HG02943 (cell line): ENCODE results near the gene NCKIPSD.
A peak's percentile ranks its signal among the peaks of the same experiment; 100 is the strongest.

ENCODE experiments used
- ATAC-seq: cut with Tn5 transposase; IDR thresholded peaks from one replicate; pipeline ENCODE4 v1.9.1; 2021; ENCODE audit warnings: mild to moderate bottlenecking, low read depth, moderate library complexity; ENCODE audit not compliant: unreplicated experiment

Gene NCKIPSD

DNA sequence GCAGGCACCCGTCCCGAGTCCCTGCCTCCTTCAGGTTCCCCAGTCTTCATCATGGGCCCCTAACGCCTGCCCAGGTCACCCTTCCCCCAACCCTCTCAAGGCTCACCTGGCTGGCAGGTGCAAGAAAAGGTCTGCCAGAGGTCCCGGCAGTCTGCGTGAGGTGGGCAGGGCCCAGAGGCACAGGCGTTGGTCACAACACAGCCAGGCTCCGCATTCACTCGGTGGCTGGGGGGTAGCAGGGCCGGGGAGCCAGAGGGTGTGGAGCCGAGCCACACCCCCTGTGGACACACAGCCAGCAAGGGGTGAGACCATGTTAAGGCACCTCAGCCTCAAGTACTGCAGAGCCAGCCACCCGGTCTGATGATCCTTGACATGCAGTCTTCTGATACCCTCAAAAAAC lies 33.9 kb downstream of the NCKIPSD start:
- no peak for ATAC-seq

DNA sequence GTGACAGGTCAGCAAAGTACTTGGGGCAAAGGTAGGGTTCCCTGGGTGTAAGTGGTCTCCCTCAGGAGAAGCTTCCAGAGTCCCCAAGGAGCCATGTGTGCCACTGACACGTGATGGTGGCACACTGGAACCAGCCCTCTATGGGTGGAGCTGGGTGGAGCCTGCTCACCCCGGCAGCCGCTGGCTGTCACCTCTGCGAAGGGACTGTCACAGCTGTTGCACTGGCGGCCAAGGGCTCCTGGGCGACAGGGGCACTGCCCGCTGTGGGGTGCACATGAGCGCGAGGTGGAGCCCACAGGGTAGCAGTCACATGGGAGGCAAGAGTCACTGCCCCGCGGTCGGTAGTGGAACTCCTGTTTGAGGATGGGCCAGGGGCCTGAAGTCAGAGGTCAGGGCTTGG lies 35.0 kb downstream of the NCKIPSD start:
- ATAC-seq = no peak

DNA sequence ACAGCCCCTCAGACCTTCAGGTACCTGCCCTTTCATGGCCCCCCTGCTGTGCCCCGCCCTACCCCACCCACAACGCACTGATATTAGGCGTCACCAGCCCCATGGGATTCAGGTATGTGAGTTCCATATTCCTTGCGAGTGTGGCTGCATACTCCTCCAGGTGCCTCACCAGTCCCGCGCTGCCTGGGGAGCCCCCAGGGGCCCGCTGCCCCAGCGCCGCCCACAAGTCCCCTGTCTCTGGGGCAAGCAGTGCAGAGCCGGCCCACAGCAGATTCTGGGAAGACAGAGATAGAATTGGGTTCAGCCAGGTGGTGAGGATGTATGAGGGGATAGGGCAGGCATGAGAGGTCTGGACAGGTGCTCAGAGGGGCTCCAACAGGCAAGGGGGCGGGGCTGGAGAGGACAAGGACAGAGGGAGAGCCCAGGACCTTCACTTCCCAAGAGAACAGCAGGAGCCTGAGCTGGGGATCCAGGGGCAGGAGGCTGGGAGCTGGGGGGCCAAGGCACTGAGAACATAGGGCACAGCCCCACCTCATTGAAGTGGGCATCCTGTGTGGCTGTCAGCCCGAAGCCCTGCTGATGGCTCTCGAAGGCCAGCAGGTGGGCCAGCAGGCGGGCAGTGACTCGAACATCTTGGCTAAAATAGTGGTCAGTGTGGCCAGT lies 37.4 kb downstream of the NCKIPSD start:
- ATAC-seq = no peak

DNA sequence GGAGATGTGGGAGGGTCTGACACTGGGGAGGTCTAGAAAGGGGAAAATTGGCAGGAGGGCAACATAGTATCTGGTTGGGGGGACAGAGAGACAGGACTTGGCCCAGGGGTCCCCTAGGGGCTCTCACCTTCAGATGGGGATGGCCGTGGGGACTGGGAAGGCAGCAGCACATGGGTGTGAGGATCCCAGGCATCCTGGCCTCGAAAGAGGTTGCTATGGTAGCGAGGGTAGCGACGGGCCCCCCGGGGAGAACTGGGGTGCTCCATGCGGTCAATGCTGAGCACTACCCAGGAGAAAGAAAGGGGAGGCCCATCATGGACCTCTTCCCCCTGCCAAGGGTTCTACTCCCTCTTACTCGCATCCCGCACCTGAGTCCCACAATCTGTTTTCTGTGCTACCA lies 38.0 kb downstream of the NCKIPSD start:
- ATAC-seq = no peak

DNA sequence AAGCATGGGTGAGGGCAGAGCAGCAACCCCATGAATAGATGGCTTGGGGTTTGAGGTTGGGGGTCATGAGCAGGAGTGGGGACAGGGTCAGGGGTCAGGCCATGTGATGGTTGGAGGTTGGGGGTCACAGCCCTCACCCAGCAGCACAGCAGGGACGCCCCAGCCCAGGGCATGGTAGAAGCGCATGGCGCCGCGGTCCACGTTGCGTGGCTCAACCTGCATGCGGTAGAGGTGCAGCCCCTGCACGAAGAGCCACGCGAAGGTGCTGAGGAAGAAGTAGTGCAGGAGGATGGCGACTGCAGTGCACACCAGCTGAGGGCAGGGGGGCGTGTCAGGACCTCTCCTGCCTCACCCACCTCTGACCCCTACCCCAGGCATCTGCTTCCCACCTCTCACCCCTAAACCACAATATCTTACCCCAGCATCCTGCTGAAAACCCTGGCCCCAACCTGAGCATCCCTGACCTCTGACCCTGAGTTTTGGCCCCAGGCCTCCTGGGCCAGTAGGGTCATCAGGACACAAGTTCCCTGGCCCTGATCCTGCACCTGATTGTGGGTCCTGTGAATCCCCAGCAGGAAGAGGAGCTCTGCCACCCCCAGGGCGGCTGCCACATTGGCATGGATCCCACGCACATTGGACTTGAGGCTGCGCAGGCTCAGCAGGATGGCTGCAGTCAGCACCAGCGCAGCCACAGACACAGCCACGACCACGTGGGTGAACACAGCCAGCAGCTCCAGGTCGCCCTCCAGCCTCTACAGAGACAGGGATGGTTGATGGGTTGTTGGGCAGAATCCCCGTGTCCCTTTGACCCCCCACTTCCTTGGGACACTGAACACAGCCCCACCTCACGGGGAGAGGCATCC lies 40.6 kb downstream of the NCKIPSD start:
- ATAC-seq = no peak

DNA sequence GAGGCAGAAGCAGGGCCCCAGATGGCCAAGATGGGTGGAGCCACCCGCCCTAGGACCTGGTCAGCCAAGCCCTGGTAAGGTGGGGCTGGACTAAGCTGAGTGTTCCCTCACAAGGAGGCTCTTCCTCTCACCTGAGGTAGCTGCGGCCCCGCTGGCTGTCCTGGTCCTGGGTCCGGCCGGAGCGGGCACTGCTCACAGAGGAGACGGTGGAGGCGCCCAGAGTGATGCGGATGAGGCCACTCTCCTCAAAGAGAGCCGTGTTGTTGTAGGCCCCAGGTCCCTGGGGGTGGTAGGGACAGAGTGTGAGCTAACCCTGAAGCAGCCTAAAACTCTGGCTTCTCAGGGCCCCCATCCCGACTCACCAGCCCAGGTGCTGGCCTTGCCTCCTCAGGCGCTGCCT lies 43.1 kb downstream of the NCKIPSD start:
- no peak for ATAC-seq

DNA sequence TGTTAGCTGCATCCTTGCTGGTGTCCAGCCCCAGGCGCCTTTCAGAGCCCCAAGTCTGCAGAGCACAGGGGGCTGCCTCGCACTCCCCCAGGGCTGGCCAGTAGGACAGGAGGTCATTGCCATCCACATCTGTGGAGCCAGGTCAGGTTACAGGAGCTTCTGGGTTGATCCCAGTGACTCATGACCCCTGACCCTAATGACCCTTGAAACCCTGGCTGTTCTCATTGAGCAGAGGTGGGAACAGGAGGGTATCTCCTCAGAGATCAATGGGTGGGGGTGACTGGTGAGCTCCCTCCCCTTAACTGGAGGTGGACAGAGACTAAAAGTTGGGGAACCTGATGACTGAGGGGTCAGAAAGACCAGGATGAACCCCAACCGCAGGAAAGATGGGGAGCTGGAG lies 44.3 kb downstream of the NCKIPSD start:
- no peak for ATAC-seq

DNA sequence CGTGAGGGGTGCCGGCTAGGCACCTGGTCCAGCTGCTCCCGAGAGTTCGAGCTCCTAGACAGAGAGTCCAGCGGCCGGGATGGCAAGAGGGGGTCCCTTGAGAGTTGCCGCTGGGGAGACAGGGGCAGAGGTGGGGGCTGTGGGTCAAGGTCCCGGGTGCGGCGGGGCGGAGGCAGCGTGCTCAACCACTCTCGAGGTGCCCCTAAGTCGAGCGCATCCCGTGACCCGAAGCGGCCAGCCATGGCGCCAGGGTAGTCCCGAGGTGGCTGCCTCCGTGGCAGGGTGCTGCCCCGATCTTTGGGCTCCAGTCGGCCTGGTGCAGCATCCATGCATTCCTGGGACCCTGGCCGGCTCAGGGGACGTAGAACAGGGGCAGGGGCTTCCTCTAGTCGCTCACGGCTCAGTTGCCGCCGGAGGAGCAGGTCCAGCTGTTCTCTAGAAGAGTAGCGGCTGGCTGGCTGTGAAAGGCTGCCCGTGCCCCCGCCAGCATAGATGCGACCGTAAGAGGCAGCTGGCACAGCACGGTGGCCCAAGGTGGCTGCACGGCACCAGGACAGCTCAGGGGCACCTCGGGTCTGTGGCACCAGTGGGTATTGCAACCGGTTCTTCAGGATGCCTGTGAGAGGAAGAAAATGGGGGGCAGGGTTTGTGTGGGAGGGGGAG lies 45.6 kb downstream of the NCKIPSD start:
- no peak for ATAC-seq

DNA sequence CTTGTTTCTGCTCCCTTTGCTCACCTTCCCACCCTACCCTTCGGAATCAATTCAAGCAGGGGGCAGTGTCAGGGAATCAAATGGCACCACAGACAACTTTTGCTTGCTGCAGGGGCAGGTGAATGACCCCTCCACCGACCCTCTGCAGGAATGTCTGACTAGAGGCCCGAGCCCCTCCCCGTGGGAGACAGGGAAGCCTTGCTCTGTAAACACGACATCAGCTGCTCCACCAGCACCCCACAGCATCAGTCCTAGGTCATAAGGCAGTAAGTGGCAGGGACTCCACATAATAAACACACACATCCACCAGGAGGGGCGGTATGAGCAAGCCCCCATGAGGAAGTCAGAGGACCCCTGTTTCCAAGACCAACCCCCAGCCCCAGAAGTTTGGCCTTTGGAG lies 48.4 kb downstream of the NCKIPSD start:
- no peak for ATAC-seq

DNA sequence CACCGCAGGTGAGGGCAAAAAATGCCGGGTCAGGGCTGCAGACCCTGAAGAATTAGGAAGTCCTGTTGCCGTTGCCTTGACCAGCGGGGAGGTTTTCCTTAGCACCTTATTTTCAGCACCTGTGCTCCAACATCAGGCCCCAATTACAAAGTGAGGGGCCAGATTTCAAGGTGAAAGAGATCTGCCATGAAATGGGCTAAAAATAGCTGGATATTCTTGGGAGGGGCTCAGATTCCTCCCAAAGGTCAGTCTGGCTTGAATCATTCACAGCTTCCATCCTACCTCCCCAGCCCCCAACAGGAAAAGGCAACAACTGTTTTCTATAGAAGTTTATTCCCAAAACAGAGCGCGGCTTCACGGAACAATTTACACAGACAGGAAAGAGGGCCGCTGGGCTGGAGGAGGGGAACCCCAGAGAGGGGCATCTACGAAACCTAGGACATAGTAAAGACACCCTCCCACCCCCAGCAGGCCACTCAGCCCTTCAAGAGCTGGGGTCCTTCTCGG lies 49.5 kb downstream of the NCKIPSD start:
- no peak for ATAC-seq

DNA sequence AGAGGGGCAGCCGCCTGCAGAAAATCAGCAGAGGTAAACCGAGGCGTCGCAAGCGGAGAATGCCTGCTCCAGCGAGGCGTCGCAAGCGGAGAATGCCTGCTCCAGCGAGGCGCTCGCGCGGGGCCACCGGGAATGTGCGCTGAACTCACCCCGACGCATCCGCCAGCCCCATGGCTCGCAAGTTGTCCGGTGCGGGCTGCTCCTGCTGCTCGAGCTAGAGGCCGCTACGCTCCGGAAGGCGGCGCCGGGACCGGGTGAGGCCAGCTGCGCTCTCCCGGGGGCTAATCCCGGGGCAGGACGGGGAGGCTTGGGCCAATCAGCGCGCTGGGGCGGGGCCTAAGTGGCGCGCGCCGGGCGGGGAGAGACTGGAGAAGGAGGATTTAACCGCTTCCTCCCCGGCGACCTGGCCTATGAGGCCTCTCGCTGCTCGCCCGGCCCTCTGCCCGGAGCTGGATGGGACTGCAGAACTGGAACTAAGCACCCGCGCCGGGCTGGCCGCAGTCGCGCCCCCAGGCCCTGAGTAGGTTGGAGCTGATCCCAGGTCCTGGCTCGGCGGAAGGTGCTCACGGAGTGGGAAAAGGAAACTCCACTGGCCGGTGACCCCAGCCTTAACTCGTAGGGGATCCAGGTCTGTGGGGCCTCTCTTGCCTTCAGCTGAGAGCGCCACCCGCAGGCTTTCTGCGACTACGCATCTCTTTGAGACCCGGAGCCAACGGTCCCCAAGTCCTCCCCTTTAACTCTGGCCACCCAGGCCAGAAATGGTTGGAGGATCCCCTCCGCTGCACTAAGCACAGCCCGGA lies 50.3 kb downstream of the NCKIPSD start, which contains the start of gene SLC26A6:
TSS of gene SLC26A6 (minus strand) at position 240 of the 800 bp plus-strand sequence. CDS start at position 172, 68 bp downstream.
- peak; percentile 74 for ATAC-seq

DNA sequence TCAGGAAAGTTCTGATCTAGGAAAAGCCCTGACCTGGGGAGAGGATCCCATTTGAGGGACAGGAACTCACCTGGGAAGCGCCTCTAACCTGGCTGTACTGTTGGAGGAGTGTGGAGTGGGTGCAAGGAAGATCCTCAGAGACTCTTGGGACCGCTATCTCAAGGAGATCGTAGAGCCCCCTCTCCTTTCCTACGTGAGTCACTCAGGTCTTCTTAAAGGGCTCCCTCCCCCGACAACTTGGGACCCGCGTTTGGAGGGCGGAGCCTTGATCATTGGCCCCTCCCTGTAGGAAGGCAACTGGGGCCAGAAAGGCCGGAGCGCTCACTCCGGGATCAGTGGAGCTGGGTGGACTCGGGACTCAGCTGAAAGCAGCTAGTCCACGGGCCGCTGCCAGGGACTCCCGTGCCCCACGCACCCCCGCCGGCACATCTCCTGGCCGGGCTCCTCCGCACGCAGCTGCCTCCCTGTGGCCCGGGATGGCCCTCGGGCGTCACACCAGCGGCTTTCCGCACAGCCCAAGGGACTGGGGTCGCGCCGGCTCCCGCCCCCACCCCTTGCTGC lies 51.0 kb downstream of the NCKIPSD start:
- peak; percentile 10 for ATAC-seq

DNA sequence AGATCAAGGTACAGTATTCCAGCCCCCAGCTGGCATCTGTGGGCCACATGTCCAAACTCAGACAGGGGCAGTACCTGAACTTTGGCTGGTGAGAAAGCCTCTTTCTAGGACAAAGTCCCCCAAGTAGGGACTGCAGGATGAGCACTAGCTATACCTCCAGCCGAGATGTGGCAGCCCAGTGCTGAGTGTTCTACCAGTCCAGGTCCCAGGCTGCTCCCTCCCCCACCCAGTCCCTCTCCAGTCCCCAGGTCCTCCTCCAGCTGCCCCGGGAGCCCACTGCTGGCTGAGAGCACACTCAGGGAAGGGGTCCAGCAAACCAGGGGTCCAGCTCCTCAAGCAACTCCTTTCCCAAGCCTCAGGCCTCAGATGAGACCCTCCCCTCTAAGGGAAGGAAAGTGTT lies 52.0 kb downstream of the NCKIPSD start:
- no peak for ATAC-seq

DNA sequence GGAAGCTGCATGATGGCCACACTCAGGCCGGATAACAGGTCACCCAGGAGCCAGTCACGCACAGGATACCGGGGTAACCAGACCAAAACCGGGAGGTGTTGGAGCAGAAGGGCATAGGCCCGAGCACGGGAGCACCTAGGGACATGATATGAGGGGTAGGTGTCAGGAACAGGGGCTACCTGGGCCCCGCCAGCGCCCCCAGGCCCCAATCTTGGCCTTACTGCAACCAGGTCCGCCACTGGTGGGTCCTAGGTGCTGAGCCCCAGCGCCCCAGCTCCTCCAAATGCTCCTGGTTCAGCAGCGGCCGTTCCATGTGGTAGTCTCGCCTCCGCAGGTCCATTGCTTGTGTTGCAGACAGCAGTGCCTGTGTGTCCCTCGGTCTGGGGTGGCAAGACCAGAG lies 52.5 kb downstream of the NCKIPSD start:
- ATAC-seq = no peak

DNA sequence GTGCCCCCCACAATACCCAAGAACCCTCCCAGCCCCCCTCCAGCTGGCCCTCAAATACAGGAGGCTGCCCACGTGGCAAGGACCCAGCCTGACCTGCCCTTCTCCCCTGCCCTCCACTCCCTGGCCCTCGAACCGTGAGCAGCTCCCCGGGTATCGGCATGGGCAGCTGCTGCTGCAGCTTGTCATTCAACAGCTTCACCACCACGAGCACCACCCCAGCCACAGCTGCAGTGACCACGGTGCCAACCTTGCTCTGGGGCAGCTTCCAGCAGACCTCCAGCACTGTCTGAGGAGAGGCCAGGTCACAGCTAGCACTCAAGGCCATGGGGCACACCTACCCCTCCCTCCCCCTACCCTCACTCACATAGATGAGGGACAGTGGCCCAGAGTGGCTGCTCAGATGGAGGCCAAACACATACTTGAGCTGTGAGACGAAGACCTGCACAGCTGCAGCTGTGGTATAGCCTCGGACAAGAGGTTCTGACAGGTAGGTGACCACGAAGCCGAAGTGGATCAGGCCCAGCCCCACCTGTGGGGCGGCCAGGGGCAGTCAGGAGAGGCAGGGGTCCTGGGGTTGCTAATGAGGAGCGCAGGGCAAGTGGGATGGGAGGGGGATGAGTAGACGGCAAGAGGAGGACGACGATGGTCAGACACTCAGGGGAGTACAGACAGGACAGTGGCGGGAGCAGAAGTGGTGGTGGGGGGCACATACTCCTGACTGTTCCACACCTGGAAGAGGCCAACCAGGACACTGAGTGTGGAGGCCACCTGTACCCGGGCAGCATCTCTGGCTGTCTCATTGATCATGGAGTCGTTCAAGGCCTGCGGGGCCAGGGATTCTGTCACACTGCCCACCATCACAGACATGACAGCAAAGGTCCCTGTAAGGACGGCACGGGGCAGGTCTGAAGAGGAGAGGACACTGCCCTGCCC lies 53.9 kb downstream of the NCKIPSD start:
- ATAC-seq = no peak

DNA sequence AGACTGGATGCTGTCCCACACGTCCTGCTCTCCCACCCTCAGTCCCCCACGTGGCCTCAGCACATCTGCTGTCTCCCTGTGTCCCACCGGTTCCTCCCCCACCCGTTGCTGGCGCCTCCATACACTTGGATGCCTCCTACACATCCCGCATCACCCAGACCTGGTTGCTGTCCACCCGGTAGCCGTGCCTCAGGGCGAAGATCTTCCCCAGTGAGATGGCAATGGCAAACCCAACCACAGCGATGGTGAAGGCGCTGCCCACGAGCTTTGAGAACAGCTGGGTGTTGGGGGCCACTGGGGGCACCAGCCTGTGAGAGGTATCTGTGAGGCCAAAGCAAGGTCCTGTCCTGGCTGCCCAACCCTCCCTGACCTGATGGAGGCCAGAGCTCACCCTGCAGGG lies 54.9 kb downstream of the NCKIPSD start:
- no peak for ATAC-seq

DNA sequence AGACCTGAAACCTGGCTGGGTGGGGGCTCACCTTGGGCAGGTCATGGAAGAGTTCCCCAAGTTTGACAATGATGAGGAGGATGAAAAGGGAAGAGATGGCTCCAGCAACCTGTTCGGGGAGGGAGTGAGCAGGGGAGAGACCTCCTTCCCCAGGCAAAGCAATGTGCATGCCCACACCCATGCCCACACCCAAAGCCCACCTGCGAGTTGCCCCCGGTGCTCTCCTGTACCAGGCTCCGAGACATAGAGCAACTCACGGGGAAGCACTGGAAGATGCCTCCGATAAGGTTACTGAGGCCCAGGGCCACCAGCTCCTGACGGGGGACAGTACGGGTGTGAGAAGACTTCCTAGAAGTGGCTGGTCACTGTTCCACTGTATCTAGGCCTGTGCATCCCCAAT lies 55.3 kb downstream of the NCKIPSD start:
- ATAC-seq = no peak

DNA sequence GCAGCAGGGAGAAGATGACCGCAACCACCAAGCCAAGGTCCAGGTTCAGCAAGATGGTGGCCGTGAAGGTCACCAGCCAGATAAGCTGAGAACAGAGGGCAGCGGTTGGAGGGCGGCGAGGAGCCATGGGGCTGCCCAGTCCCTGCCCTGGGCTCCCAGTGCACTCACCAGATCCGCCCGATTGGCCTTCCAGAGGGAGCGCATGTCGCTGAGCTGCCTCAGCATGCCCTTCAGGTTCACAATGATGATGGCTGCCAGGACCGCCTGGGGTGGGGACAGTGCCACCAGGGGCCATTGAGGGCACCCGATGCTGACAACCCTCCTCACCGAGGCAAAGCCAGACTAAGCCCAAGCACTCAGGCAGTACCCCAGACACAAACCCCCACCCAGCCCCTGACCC lies 55.8 kb downstream of the NCKIPSD start:
- no peak for ATAC-seq
